GM12872 (cell line): ENCODE results near the gene AGAP3.

Experiments
- TF ChIP-seq, protein P1 (sequence below): IDR thresholded peaks from 3 replicates; pipeline ENCODE4 v1.5.1; 2011; ENCODE audit warnings: low read depth, mild to moderate bottlenecking, low read length, moderate library complexity; ENCODE audit not compliant: insufficient read depth

The AGAP3 gene

GRCh38 chr7:151079199-151079910, 6.9 kb upstream of the AGAP3 start:
- TF ChIP-seq, protein P1, sequence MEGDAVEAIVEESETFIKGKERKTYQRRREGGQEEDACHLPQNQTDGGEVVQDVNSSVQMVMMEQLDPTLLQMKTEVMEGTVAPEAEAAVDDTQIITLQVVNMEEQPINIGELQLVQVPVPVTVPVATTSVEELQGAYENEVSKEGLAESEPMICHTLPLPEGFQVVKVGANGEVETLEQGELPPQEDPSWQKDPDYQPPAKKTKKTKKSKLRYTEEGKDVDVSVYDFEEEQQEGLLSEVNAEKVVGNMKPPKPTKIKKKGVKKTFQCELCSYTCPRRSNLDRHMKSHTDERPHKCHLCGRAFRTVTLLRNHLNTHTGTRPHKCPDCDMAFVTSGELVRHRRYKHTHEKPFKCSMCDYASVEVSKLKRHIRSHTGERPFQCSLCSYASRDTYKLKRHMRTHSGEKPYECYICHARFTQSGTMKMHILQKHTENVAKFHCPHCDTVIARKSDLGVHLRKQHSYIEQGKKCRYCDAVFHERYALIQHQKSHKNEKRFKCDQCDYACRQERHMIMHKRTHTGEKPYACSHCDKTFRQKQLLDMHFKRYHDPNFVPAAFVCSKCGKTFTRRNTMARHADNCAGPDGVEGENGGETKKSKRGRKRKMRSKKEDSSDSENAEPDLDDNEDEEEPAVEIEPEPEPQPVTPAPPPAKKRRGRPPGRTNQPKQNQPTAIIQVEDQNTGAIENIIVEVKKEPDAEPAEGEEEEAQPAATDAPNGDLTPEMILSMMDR, result no peak

GRCh38 chr7:151080067-151080521, 6.2 kb upstream of the AGAP3 start:
- TF ChIP-seq, protein P1, result no peak

GRCh38 chr7:151080522-151081169, 5.6 kb upstream of the AGAP3 start, which contains the start of gene FASTK:
TSS of gene FASTK (minus strand) at chr7:151080809. CDS start at chr7:151080766, 43 bp downstream.
- TF ChIP-seq, protein P1, result no peak

DNA sequence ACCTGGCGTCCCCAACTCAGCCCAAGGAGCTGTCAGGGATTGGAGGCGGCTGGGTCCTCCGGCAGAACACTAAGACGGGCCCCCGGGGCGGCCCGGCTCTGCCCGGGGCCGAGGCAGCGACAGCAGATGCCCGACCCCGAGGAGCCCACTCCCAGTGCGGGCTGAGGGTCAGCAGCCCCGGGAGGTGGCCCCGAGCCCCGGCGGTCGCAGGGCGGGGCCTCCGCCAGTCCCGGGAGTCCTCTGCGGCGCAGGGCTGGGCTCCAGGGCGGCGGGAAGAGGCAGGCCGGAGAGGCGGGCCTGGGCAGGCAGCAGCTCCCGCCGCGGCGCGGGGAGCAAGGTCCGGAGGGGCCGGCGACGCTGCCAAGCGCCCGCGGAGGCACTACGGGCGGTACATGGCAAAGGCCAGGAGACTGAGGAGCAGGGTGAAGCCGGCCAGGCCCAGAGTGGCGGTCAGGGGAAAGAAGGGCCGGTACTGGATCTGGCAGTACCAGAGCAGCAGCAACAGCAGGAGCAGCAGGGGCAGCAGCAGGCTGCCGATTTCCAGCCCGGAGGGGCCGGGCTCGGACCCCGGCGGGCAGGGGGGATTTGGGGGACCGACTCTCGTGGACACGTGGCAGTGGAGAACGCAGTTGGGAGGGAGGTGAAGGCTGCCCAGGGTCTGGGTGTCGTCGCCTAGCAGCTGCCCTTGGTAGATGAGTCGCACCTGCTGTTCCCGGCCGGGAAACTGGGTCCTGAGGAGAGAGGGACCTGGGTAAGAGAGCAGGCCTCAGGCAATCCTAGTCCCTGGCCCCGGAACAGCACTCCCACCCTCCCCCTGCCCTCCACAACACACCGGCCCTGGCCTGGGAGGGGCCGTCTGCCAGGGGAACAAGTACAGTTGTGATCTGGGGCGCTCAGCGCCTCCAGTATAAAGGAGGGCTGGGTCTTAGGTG, 4.8 kb upstream of the AGAP3 start:
- TF ChIP-seq, protein P1, result no peak

GRCh38 chr7:151082141-151083070, 3.9 kb upstream of the AGAP3 start:
- TF ChIP-seq, protein P1, result no peak

GRCh38 chr7:151083071-151083823, 3.0 kb upstream of the AGAP3 start, which contains the start of gene TMUB1:
TSS of gene TMUB1 (minus strand) at chr7:151083493. CDS start at chr7:151082563, 930 bp downstream.
- TF ChIP-seq, protein P1, result no peak
